Ectodermal cell (in vitro differentiated cells): Measurements from ENCODE around the gene RNF169.

ENCODE experiments used
- H3K27ac ChIP-seq: 2 replicates; pipeline ENCODE4 v1.7.0; 2013; ENCODE audit warnings: mild to moderate bottlenecking, low read depth, low read length; ENCODE audit not compliant: insufficient read depth, poor library complexity, severe bottlenecking
- H3K27me3 ChIP-seq: 2 replicates; pipeline ENCODE4 v1.7.0; 2013; ENCODE audit warnings: mild to moderate bottlenecking, low read length; ENCODE audit not compliant: insufficient read depth, control insufficient read depth, poor library complexity, severe bottlenecking
- H3K36me3 ChIP-seq: one replicate; pipeline ENCODE4 v1.7.0; 2013; ENCODE audit warnings: low read length; ENCODE audit not compliant: control insufficient read depth, insufficient read depth
- H3K4me1 ChIP-seq: one replicate; pipeline ENCODE4 v1.7.0; 2013; ENCODE audit warnings: low read length; ENCODE audit not compliant: control insufficient read depth, insufficient read depth
- H3K4me3 ChIP-seq: 2 replicates; pipeline ENCODE4 v1.7.0; 2013; ENCODE audit warnings: low read depth, low read length, control low read depth; ENCODE audit not compliant: insufficient read depth
- H3K9me3 ChIP-seq: 2 replicates; pipeline ENCODE4 v1.7.0; 2013; ENCODE audit warnings: mild to moderate bottlenecking, low read length, moderate library complexity; ENCODE audit not compliant: control insufficient read depth
- whole genome bisulfite sequencing, 2 experiments: methylation state at CpG; one replicate each; pipeline ENCODE4 v1.1.7; 2013; ENCODE audit warnings: missing lambda C conversion rate in 2 of 2; 5-methylcytosine and 5-hydroxymethylcytosine counted together

RNF169 gene

DNA sequence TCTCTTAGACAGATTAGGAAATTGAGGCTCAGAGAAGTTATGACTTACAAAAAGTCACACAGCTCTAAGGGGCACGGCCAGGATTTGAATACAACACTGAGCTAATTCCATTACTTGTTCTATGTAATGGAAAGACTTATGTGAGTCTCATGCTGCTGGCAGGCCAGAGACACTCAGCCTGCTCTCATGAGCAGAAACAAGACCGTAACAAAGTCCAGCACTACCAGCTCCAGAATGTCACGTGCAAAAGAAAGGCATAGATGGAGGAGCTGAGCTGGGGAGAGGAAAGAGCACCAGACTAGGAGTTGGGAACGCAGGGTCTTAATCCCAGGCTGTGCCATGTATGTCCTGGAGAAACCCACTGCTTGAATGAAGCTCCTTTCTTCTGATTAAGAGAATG lies 19.3 kb upstream of the RNF169 start:
- Histone ChIP-seq H3K27ac (no peak overlapping the region), H3K9me3 (no peaks in the 10 kb centered on the region), H3K36me3 (no peaks in the 10 kb centered on the region), H3K27me3 (peaks cover 79% of the 10 kb centered on the region), H3K4me3 (no peak overlapping the region), H3K4me1 (no peaks in the 10 kb centered on the region)
- WGBS, 2 experiments, result 84 to 86% methylated on average over 4 of the region's 4 CpGs

DNA sequence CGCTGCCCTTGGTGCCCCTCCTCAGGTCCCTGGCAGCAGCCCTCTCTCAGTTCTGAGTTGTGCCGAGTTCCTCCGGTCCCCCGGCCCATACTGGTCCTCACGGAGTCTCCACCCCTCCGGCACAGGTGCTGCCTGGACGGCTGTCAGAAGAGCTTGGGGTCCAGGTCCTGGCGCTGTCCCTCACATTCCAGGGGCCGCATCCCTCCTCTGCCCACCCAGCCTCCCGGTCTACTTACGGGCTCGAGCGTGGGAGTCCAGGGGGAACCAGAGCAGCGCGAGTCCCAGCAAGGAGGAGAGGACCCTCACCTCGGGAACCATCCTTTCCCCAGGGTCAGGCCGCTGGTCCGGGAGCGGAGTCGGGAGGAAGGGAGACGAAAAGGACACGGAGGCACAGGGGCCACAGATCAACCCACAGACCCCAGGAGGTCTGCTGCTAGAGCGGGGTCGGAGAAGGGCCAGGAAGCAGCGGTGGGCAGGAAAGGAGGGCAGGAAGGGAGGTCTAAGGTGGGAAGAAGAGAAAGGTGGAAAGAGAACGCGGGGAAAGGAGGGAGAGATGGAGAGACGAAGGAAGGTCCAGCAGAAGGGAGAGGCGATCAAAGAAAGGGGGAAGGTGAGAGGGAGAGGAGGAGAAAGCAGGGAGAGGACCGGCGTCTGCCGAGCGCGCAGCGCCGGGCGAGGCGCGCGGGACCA lies 17.9 kb upstream of the RNF169 start:
- Histone ChIP-seq H3K27ac (no peak overlapping the region), H3K36me3 (no peaks in the 10 kb centered on the region), H3K4me3 (peak overlapping the region; percentile 43), H3K27me3 (peaks cover 79% of the 10 kb centered on the region), H3K9me3 (no peaks in the 10 kb centered on the region), H3K4me1 (no peaks in the 10 kb centered on the region)
- WGBS, 2 experiments, result 5% methylated on average over 40 of the region's 40 CpGs

- Histone ChIP-seq H3K36me3 (no peaks in the 10 kb centered on the region), H3K27me3 (peaks cover 71% of the 10 kb centered on the region), H3K4me3 (peak within 1 kb of the TSS; percentile 43), H3K4me1 (no peaks in the 10 kb centered on the region), H3K27ac (no peak within 1 kb of the TSS), H3K9me3 (no peaks in the 10 kb centered on the region)
- WGBS, 2 experiments, result 14 to 15% methylated on average over 69 of the region's 69 CpGs
Measured at GRCh38 chr11:74731301-74732094, 17.2 kb upstream of the RNF169 start, which contains the start of gene CHRDL2. Gene CHRDL2 (minus strand): TSS chr11:74731426. CDS start chr11:74730888, 538 bp downstream.

DNA sequence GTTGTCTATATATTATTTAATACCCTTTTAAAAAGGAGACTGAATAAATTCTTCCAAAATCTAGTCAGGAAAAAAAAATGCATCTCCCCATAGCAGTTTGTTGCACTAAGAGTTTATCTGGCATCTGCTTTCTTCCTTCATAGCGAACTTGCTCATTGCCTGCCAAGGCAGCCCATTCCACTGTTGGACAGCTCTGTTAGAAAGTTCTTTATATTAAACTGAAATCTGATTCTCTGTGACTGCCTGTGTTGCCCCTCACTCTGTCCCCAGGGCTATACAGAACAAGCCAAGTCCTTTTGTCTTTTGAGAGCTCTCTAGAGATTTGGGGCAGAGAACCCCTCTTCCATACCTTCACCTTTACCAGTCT lies 14.1 kb upstream of the RNF169 start:
- Histone ChIP-seq H3K36me3 (no peaks in the 10 kb centered on the region), H3K27me3 (peaks cover 45% of the 10 kb centered on the region), H3K27ac (no peak overlapping the region), H3K9me3 (no peaks in the 10 kb centered on the region), H3K4me1 (no peaks in the 10 kb centered on the region), H3K4me3 (no peak overlapping the region)
- WGBS, 2 experiments, result 93 to 100% methylated on average over 1 of the region's 1 CpG

DNA sequence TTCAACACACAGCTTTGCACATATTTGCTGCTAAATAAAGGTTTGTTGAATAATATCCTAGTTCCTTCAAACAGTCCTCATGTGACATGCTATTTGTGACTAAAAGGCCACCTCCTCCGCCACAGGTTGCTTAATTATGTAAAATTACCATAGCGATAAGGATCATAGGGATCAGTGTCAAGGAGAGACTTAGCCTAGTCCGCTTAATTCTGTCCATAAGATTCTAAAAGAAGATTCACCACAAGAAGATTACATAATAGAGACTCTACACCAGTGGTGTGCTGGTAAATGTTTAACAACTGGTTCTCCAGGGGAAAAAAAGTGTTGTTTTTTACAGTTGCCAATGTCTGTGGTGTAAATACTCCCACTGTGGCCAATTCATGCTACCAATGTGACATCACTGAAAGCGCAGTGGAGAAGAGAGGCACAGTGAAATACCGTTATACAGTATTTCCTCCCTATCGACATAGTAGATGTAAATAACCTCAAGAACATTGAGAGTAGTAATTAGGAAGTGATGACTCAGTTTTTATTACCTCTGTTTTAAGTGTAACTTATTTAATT lies 13.2 kb upstream of the RNF169 start:
- Histone ChIP-seq H3K4me1 (no peaks in the 10 kb centered on the region), H3K36me3 (no peaks in the 10 kb centered on the region), H3K9me3 (peaks cover 3% of the 10 kb centered on the region), H3K27me3 (peaks cover 36% of the 10 kb centered on the region), H3K27ac (no peak overlapping the region), H3K4me3 (no peak overlapping the region)
- 95 to 96% methylated on average over 6 of the region's 6 CpGs for WGBS, 2 experiments

GRCh38 chr11:74736031-74736430 lies 12.6 kb upstream of the RNF169 start:
- Histone ChIP-seq H3K4me3 (no peak overlapping the region), H3K36me3 (no peaks in the 10 kb centered on the region), H3K9me3 (peaks cover 3% of the 10 kb centered on the region), H3K27me3 (peaks cover 30% of the 10 kb centered on the region), H3K27ac (no peak overlapping the region), H3K4me1 (no peaks in the 10 kb centered on the region)
- 88 to 93% methylated on average over 1 to 2 of the region's 2 CpGs for WGBS, 2 experiments

DNA sequence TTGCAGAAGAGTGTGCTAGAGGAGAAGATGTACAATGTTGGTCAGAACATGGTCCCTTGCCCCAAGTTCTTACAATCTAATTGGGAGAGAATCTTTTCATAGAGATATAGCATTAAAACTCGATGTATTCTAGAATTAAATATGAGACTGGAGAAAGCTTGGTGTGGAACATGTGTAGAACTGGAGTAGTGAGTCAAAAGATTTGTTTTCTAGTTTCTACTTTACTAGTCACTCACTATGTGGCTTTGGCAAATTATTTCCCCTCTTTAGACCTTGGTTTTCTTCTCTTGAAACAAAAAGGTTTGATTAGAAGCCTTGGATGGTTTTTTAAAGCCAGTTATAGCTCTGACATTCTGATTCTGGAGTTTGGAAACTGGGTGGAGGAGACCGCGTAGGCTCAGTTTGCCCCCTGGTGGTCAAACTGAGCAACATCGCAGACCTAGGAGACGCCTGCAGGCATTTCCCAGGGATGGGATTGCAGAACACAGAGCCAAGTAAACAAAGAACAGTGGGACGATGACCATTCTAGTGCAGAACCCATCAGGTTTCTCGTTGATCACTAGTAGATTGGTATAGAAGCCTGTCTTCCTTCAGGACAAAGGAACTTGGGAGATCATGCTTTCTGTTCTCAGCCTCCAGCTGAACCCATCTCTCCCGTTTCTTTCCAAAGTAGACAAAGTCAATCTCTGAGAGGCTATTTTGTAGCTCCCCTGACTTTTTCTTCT lies 8.9 kb upstream of the RNF169 start:
- 37 to 38% methylated on average over 8 of the region's 8 CpGs for WGBS, 2 experiments
- H3K4me1 ChIP-seq, result no peaks in the 10 kb centered on the region
- no peaks in the 10 kb centered on the region for H3K36me3 ChIP-seq
- H3K27me3 ChIP-seq, result no peaks in the 10 kb centered on the region
- peaks cover 3% of the 10 kb centered on the region for H3K9me3 ChIP-seq
- no peak overlapping the region for H3K27ac ChIP-seq
- no peak overlapping the region for H3K4me3 ChIP-seq

GRCh38 chr11:74742070-74742469 lies 6.6 kb upstream of the RNF169 start:
- Histone ChIP-seq H3K27ac (no peak overlapping the region), H3K27me3 (no peaks in the 10 kb centered on the region), H3K36me3 (no peaks in the 10 kb centered on the region), H3K4me3 (no peak overlapping the region), H3K4me1 (no peaks in the 10 kb centered on the region), H3K9me3 (peaks cover 3% of the 10 kb centered on the region)
- 81 to 96% methylated on average over 4 of the region's 4 CpGs for WGBS, 2 experiments

DNA sequence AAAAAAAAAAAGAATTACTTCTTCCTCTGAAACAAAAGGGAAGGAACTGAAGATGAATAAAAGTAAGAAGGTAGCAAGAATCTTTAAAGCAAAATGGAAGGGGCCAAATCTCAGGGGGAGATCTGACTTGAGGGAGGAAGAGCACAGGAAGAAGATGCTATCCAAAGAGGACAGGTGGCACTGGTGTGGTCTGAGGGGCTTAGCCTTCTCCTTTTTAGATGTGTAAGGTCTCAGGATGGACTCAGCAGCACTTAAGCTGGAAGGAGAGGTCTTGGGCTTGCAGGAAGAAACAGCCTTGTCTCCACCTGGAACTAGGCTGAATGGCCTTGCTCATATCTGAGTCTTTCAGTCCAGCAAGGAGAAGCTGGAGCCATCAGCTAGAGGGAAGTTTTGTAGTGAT lies 5.0 kb upstream of the RNF169 start:
- no peaks in the 10 kb centered on the region for H3K27me3 ChIP-seq
- peaks cover 3% of the 10 kb centered on the region for H3K9me3 ChIP-seq
- peaks cover 10% of the 10 kb centered on the region for H3K4me1 ChIP-seq
- no peak overlapping the region for H3K27ac ChIP-seq
- H3K36me3 ChIP-seq, result no peaks in the 10 kb centered on the region
- H3K4me3 ChIP-seq, result no peak overlapping the region

- 70 to 72% methylated on average over 4 of the region's 4 CpGs for WGBS, 2 experiments
- no peaks in the 10 kb centered on the region for H3K36me3 ChIP-seq
- no peak overlapping the region for H3K4me3 ChIP-seq
- H3K4me1 ChIP-seq, result peaks cover 10% of the 10 kb centered on the region
- peaks cover 3% of the 10 kb centered on the region for H3K9me3 ChIP-seq
- H3K27me3 ChIP-seq, result no peaks in the 10 kb centered on the region
- H3K27ac ChIP-seq, result no peak overlapping the region
Measured at GRCh38 chr11:74744277-74744676, 4.4 kb upstream of the RNF169 start.
